AG04449 (cell line): ENCODE results near the gene DMTF1.

Experiments
- CTCF ChIA-PET: fragments of 350-600 bp; formaldehyde crosslinking; extraction: SDS; loops from one replicate; lab custom pipeline; 2021; ENCODE audit warnings: antibody characterized with exemption; lab: Yijun Ruan, JAX
- POLR2A ChIA-PET: fragments of 400-600, 350-600 bp; formaldehyde crosslinking; extraction: SDS; loops from one replicate; lab custom pipeline; 2020; ENCODE audit warnings: antibody characterized with exemption, inconsistent platforms; lab: Yijun Ruan, JAX
- DNase-seq: peaks from one replicate; pipeline ENCODE4 v3.0.0-alpha.2; 2010; ENCODE audit warnings: low read depth, low spot score
- H3K4me3 ChIP-seq: 2 replicates; pipeline ENCODE4 v1.5.1; 2011; ENCODE audit warnings: low read depth, mild to moderate bottlenecking, control low read depth, low read length
- TF ChIP-seq, protein P1 (sequence below): IDR thresholded peaks from one replicate; pipeline ENCODE4 v1.5.1; 2011; ENCODE audit warnings: mild to moderate bottlenecking, moderate library complexity, low read length, control low read depth, inconsistent platforms; ENCODE audit not compliant: insufficient read depth; ENCODE audit errors: missing control alignments

Gene DMTF1, protein sequence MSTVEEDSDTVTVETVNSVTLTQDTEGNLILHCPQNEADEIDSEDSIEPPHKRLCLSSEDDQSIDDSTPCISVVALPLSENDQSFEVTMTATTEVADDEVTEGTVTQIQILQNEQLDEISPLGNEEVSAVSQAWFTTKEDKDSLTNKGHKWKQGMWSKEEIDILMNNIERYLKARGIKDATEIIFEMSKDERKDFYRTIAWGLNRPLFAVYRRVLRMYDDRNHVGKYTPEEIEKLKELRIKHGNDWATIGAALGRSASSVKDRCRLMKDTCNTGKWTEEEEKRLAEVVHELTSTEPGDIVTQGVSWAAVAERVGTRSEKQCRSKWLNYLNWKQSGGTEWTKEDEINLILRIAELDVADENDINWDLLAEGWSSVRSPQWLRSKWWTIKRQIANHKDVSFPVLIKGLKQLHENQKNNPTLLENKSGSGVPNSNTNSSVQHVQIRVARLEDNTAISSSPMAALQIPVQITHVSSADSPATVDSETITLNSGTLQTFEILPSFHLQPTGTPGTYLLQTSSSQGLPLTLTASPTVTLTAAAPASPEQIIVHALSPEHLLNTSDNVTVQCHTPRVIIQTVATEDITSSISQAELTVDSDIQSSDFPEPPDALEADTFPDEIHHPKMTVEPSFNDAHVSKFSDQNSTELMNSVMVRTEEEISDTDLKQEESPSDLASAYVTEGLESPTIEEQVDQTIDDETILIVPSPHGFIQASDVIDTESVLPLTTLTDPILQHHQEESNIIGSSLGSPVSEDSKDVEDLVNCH

DNA sequence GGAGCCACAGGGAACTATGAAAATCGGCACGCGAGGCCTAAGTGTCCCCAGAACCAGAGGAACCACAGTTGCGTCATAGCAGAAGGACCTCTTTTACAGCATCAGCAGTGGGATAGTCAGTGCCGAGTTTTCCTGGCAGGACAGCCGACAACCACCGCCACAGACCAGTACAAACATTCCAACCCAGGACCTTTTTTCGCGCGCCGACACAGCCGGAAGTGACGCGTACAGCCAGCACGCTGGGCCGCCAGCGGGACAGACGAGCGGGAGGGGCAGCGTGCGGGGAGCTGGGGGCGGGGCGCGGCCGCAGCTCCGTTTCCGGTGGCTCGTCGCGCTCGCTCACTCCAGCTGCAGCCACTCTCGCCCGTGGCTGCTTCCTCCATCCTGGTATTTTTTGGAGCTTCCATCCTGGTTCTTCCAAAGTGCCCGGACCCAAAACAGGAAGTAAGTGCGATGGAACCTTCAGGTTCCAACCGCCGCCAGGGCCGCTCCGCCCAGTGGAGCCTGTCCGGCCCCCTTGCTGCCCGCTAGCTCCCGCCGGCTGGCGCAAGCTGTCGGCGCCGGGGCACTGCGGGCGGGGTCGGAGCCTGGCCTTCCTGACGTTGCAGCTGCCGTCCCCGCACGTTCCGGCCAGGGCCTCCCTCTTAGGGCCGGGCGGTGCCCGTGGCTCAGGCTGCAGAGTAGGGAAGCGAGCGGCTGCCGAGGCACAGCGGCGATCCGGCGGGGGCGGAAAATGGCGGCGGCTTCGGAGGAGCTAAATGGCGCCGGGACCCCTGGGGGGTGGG lies at the start of gene DMTF1:
Gene DMTF1 (plus strand): TSS at position 342 of the 785 bp plus-strand sequence. CDS start 12,489 bp downstream, outside the sequence.
- POLR2A ChIA-PET: interaction anchor here (0.5 to 1.8 kb wide), 14 partner anchors 11 to 262 kb away, joined by 3 to 21 read pairs (median 3); partner anchors contain the start of gene TMEM243
- DNase-seq: peak; percentile 59
- H3K4me3 ChIP-seq: peak within 1 kb of the TSS; percentile 80
- CTCF ChIA-PET: interaction anchor here (0.9 to 10.1 kb wide), 4 partner anchors 24 to 236 kb away, joined by 3 to 87 read pairs (median 6); no protein-coding TSS in a partner anchor
- TF ChIP-seq, protein P1, sequence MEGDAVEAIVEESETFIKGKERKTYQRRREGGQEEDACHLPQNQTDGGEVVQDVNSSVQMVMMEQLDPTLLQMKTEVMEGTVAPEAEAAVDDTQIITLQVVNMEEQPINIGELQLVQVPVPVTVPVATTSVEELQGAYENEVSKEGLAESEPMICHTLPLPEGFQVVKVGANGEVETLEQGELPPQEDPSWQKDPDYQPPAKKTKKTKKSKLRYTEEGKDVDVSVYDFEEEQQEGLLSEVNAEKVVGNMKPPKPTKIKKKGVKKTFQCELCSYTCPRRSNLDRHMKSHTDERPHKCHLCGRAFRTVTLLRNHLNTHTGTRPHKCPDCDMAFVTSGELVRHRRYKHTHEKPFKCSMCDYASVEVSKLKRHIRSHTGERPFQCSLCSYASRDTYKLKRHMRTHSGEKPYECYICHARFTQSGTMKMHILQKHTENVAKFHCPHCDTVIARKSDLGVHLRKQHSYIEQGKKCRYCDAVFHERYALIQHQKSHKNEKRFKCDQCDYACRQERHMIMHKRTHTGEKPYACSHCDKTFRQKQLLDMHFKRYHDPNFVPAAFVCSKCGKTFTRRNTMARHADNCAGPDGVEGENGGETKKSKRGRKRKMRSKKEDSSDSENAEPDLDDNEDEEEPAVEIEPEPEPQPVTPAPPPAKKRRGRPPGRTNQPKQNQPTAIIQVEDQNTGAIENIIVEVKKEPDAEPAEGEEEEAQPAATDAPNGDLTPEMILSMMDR: no peak

DNA sequence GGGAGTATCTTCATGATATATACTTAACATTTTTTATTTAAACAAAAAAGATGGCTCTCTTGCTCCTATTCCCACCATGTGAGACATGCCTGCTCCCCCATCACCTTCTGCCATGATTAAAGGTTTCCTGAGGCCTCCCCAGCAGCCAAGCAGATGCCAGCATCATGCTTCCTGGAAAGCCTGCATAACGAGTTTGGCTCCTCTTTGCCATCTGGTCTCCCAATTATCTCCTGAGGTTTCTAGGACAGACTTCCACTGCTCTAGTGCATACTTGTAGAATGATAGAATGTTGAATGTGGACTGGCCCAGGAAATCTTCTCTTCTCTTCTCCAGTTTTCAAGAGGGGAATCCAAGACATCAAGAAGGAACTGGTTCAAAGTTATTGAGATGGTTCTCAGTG lies 46.9 kb upstream of the DMTF1 start:
- DNase-seq: no peak
- ChIA-PET CTCF (no interaction called here), POLR2A (no interaction called here)
- H3K4me3 ChIP-seq: no peak overlapping the region
- TF ChIP-seq, protein P1: no peak

DNA sequence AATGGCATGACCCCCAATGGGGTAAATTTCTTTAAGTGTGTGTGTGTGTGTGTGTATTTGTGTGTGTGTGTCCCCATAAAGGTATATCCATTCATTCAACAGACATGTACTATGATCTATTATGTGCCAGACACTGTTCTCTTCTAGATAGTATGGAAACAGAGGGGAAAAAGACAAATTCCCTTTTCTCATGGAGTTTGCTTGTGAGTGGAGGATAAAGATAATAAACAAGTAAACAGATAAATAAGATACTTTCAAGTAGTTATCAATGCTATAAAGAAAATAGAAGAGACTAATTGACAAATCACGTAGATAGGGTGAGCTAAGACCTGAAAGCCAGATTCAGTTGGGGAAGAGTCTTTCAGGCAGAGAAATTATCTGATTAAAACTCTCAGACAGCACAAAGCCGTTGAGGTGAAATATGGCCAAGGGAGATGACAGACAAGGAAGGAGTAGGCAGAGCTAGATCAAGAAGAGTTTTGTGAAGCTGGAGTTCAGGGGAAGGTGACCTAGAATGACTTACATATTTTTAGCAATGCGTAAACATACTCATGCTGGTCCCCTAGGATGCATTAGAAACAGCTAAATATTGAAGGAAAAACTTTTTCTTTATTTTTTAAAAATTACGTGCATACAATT lies 45.2 kb upstream of the DMTF1 start:
- no peak overlapping the region for H3K4me3 ChIP-seq
- no peak for DNase-seq
- POLR2A ChIA-PET: no interaction called here
- TF ChIP-seq, protein P1: no peak
- CTCF ChIA-PET: no interaction called here

DNA sequence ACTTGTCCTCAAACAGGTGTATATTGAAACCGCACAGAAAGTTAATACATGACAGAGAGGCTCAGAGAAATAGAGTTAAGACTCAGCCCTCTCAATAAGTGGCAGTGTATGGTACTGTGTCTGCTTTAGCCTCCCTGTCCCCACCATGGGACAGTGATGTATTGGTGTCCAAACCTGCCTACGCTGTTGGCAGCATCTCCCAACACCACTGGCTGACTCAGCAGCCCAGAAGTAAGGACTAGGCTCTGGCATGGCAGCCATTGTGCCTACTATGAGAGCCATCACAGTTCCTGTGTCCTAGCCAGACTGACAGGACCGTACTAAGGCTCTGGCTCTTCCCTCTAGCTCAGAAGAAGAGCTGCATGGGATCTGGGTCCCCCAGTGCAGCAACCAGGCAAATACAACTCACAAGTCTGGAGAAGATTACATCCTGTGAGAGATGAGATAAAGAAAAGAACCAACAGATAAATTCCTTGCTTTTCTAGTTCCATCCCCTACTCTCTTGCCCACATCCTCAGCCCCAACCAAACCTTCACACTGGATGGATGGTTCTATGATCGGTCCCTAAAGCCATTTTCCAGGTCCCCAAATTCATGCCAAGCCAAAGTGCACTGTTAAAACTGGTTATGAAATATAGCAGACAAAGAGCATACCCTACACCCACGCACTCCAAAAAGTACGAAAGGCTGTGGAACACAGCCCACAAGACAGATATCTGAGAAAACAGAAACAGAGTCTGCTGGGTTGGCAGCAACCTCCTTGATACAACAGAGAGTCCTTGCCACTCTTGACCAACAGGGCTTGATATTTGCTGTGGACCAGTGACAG lies 44.1 kb upstream of the DMTF1 start:
- no peak overlapping the region for H3K4me3 ChIP-seq
- no peak for DNase-seq
- TF ChIP-seq, protein P1: no peak
- POLR2A ChIA-PET: no interaction called here
- CTCF ChIA-PET: no interaction called here

DNA sequence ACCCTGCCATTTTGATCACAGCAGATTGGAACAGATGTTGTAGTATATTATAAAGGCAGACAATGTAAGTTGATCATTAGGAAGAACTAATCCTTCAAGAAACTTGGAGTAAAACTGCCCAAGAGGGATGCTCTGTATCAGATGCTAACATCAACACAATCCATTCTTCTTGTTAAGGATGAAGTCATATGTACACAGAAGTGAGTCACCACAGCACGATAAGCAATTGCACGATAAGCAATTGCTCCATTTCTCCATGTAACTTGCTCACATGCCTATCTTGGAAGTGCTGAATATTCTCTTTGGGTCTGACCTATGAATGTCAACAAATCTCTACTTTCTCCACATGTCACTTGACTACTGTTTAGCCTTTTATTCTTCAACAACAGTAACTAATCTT lies 41.5 kb upstream of the DMTF1 start:
- ChIA-PET POLR2A (no interaction called here), CTCF (no interaction called here)
- DNase-seq: no peak
- no peak overlapping the region for H3K4me3 ChIP-seq
- TF ChIP-seq, protein P1: no peak
